SK-N-SH (cell line): Measurements from ENCODE around the gene SNN. TPM values are rescaled to one million over a fixed set of nuclear protein-coding genes. Genes with fewer than 3 reads are reported as not detected.

Experiments used
- CTCF ChIA-PET: fragments of 300-600, 350-600 bp; formaldehyde crosslinking; extraction: SDS; loops from one replicate; lab custom pipeline; 2021; lab: Yijun Ruan, JAX
- POLR2A ChIA-PET: fragments of 350-600 bp; sonication (Branson Sonifier 250); formaldehyde crosslinking; extraction: SDS; loops from one replicate; lab custom pipeline; 2020; ENCODE audit warnings: antibody characterized with exemption, inconsistent platforms; lab: Yijun Ruan, JAX
- DNase-seq: peaks from one replicate; pipeline ENCODE4 v3.0.0; 2012
- H2AFZ ChIP-seq: fragments of 200-600 bp; sonication (generic); 2 replicates; pipeline ENCODE4 v1.8.1; 2016; ENCODE audit warnings: antibody characterized with exemption, mild to moderate bottlenecking, low read depth
- H3F3A ChIP-seq: fragments of 200-600 bp; sonication (generic); replicated peaks from 2 replicates; pipeline ENCODE3; 2016; ENCODE audit warnings: antibody characterized with exemption, mild to moderate bottlenecking; ENCODE audit not compliant: insufficient read depth
- H3K27ac ChIP-seq, 2 experiments: fragments of 200-500 bp in 1 of 2; fragments of 200-600 bp in 1 of 2; sonication (Bioruptor generic) in 1 of 2; sonication (generic), shearing (Covaris generic) in 1 of 2; 2 replicates each; pipeline versions ENCODE4 v1.5.1 to v1.6.1; 2014 to 2016; ENCODE audit warnings: low read depth in 2 of 2, inconsistent platforms in 1 of 2, low read length in 1 of 2, mild to moderate bottlenecking in 1 of 2, mixed read lengths in 1 of 2
- H3K27me3 ChIP-seq: fragments of 200-600 bp; sonication (generic), shearing (Covaris generic); 2 replicates; pipeline ENCODE4 v1.6.1; 2016; ENCODE audit warnings: mixed run types; ENCODE audit not compliant: insufficient read depth
- H3K36me3 ChIP-seq, 2 experiments: fragments of 200-500 bp in 1 of 2; fragments of 200-600 bp in 1 of 2; sonication (Bioruptor generic) in 1 of 2; sonication (generic) in 1 of 2; replicated peaks in 1 of 2; 2 replicates each; pipeline versions ENCODE3 to v1.5.1; 2014 to 2016; ENCODE audit warnings: low read length in 1 of 2, mild to moderate bottlenecking in 1 of 2; ENCODE audit not compliant: insufficient read depth in 2 of 2, control insufficient read depth in 1 of 2
- H3K4me1 ChIP-seq, 2 experiments: fragments of 200-500 bp in 1 of 2; fragments of 200-600 bp in 1 of 2; sonication (Bioruptor generic) in 1 of 2; sonication (generic), shearing (Covaris generic) in 1 of 2; 2 replicates each; pipeline versions ENCODE4 v1.5.1 to v1.6.1; 2014 to 2016; ENCODE audit warnings: low read depth in 1 of 2, low read length in 1 of 2, mixed run types in 1 of 2; ENCODE audit not compliant: insufficient read depth in 2 of 2, control insufficient read depth in 1 of 2
- H3K4me2 ChIP-seq: fragments of 200-600 bp; sonication (generic), shearing (Covaris generic); 2 replicates; pipeline ENCODE4 v1.6.1; 2017; ENCODE audit warnings: mixed run types
- H3K4me3 ChIP-seq, 2 experiments: fragments of 200-500 bp in 1 of 2; fragments of 200-600 bp in 1 of 2; sonication (Bioruptor generic) in 1 of 2; sonication (generic), shearing (Covaris generic) in 1 of 2; 2 replicates each; pipeline versions ENCODE4 v1.5.1 to v1.8.1; 2014 to 2016; ENCODE audit warnings: low read depth in 2 of 2, inconsistent platforms in 1 of 2, low read length in 1 of 2, mild to moderate bottlenecking in 1 of 2, mixed read lengths in 1 of 2, moderate library complexity in 1 of 2
- H3K79me2 ChIP-seq: fragments of 200-600 bp; sonication (generic); 2 replicates; pipeline ENCODE4 v1.8.1; 2017; ENCODE audit warnings: mild to moderate bottlenecking; ENCODE audit not compliant: insufficient read depth
- H3K9ac ChIP-seq: fragments of 200-600 bp; sonication (generic); 2 replicates; pipeline ENCODE4 v1.6.1; 2017; ENCODE audit warnings: mixed run types
- H3K9me2 ChIP-seq: fragments of 200-600 bp; sonication (generic); 2 replicates; pipeline ENCODE4 v1.6.1; 2017; ENCODE audit warnings: mixed run types
- H3K9me3 ChIP-seq: fragments of 200-600 bp; sonication (generic); 2 replicates; pipeline ENCODE4 v1.6.1; 2017; ENCODE audit warnings: mixed run types, mild to moderate bottlenecking, moderate library complexity
- H4K20me1 ChIP-seq: fragments of 200-600 bp; sonication (generic); 2 replicates; pipeline ENCODE4 v1.6.1; 2017; ENCODE audit warnings: mild to moderate bottlenecking, mixed run types; ENCODE audit not compliant: insufficient read depth
- CHD2 ChIP-seq: fragments of 150-350 bp; IDR thresholded peaks from 2 replicates; pipeline ENCODE4 v1.6.1; 2018; ENCODE audit warnings: low read length; ENCODE audit not compliant: partially characterized antibody
- FOSL2 ChIP-seq: IDR thresholded peaks from 2 replicates; pipeline ENCODE4 v1.4.0; 2012; ENCODE audit warnings: low read depth, mild to moderate bottlenecking, moderate library complexity, borderline replicate concordance
- FOXJ3 ChIP-seq: sonication (generic); formaldehyde crosslinking; IDR thresholded peaks from 2 replicates; pipeline ENCODE4 v1.5.1; 2020; ENCODE audit warnings: mild to moderate bottlenecking, missing genetic modification reagents
- FOXM1 ChIP-seq: IDR thresholded peaks from 2 replicates; pipeline ENCODE4 v1.4.0; 2012; ENCODE audit warnings: low read depth, mild to moderate bottlenecking
- GABPA ChIP-seq: IDR thresholded peaks from 2 replicates; pipeline ENCODE4 v1.4.0; 2012; ENCODE audit warnings: low read depth, mild to moderate bottlenecking
- GATA2 ChIP-seq: sonication (generic); formaldehyde crosslinking; IDR thresholded peaks from 2 replicates; pipeline ENCODE4 v1.5.0; 2020; ENCODE audit warnings: mild to moderate bottlenecking, missing genetic modification reagents
- MXI1 ChIP-seq: IDR thresholded peaks from 2 replicates; pipeline ENCODE4 v1.6.1; 2012; ENCODE audit warnings: mild to moderate bottlenecking, low read depth, low read length, improper control_type of control experiment
- NFIC ChIP-seq: IDR thresholded peaks from 2 replicates; pipeline ENCODE4 v1.4.0; 2012; ENCODE audit warnings: borderline replicate concordance
- NRF1 ChIP-seq: IDR thresholded peaks from 2 replicates; pipeline ENCODE4 v1.6.1; 2012; ENCODE audit warnings: low read depth, mild to moderate bottlenecking, low read length
- POLR2AphosphoS5 ChIP-seq: IDR thresholded peaks from 2 replicates; pipeline ENCODE4 v1.6.1; 2012; ENCODE audit warnings: low read depth, low read length
- RAD21 ChIP-seq: IDR thresholded peaks from 2 replicates; pipeline ENCODE4 v1.6.1; 2012; ENCODE audit warnings: mild to moderate bottlenecking, low read length
- RCOR1 ChIP-seq: fragments of 150-350 bp; IDR thresholded peaks from 2 replicates; pipeline ENCODE4 v1.6.1; 2017; ENCODE audit warnings: antibody characterized with exemption, low read length
- TEAD4 ChIP-seq: IDR thresholded peaks from 2 replicates; pipeline ENCODE4 v1.4.0; 2012; ENCODE audit warnings: mild to moderate bottlenecking, borderline replicate concordance; ENCODE audit not compliant: insufficient read depth
- WGBS: methylation state at CpG from one replicate; pipeline ENCODE4 v1.1.6; 2017; ENCODE audit warnings: low lambda C conversion rate; 5-methylcytosine and 5-hydroxymethylcytosine counted together
- polyA plus RNA-seq, 3 experiments: library from polyadenylated mRNA; depleted of rRNA; stranded (reverse); fragments of >200 nt; gene quantifications; 2 replicates each; pipeline ENCODE4 v1.2.3, GENCODE V29; 2012
- TF ChIP-seq, protein P1 (sequence below): IDR thresholded peaks from 2 replicates; pipeline ENCODE4 v1.6.1; 2012; ENCODE audit warnings: mild to moderate bottlenecking, low read depth, low read length, moderate library complexity
- TF ChIP-seq, protein P2 (sequence below): fragments of 200-600 bp; sonication (generic); IDR thresholded peaks from 2 replicates; pipeline ENCODE4 v1.6.1; 2017; ENCODE audit warnings: antibody characterized with exemption, mild to moderate bottlenecking, moderate library complexity
- TF ChIP-seq, protein P3 (sequence below): IDR thresholded peaks from 2 replicates; pipeline ENCODE4 v1.4.0; 2012; ENCODE audit warnings: low read depth, borderline replicate concordance
- TF ChIP-seq, protein P4 (sequence below): fragments of 150-350 bp; IDR thresholded peaks from 2 replicates; pipeline ENCODE4 v1.6.1; 2016; ENCODE audit warnings: mild to moderate bottlenecking, low read depth, low read length

Gene SNN
- polyA plus RNA-seq, 1 of the 3 experiments (the other 2 are of a cell fraction): 15.4 TPM

DNA sequence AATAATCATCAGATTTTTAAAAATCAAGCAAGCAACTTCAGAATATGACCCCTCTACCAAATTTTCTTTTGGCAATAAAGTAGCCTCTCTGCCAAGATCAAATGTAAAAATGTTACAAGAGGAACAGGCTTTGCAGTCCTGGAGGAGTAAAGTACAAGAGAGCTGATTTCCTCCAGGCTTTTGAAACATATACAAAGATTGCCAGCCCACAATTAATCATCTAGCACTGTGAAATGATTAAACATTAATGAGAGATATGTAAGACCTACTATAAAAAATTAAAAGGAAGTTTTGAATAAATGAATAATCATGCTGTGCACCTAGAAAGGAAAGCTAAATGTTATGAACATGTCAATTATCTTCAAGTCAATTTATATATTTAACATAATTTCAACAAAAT lies 48.1 kb downstream of the SNN start:
- H3K4me1 ChIP-seq: peaks cover 0 to 4% of the 10 kb centered on the region in 2 experiments; a peak in 1 of 4 replicates
- H3K9me3 ChIP-seq: no peaks in the 10 kb centered on the region
- H3K27me3 ChIP-seq: no peaks in the 10 kb centered on the region
- H3K9me2 ChIP-seq: no peaks in the 10 kb centered on the region
- peaks cover 30% of the 10 kb centered on the region for H3K79me2 ChIP-seq
- peaks cover 10% of the 10 kb centered on the region for H3F3A ChIP-seq
- H3K27ac ChIP-seq: no peak overlapping the region
- no peak overlapping the region for H3K4me2 ChIP-seq
- H3K36me3 ChIP-seq: peaks cover 22 to 67% of the 10 kb centered on the region in 2 experiments
- no peaks in the 10 kb centered on the region for H4K20me1 ChIP-seq
- H3K9ac ChIP-seq: no peak overlapping the region
- ChIA-PET CTCF (interaction anchor here (1.1 to 7.5 kb wide), 3 partner anchors 8 to 318 kb away, joined by 3 to 103 read pairs (median 29); no protein-coding TSS in a partner anchor), POLR2A (no interaction called here)
- H2AFZ ChIP-seq: no peak overlapping the region
- no peak for DNase-seq
- no peak for TF ChIP-seq CHD2
- TF ChIP-seq NRF1: no peak
- H3K4me3 ChIP-seq: no peak overlapping the region

DNA sequence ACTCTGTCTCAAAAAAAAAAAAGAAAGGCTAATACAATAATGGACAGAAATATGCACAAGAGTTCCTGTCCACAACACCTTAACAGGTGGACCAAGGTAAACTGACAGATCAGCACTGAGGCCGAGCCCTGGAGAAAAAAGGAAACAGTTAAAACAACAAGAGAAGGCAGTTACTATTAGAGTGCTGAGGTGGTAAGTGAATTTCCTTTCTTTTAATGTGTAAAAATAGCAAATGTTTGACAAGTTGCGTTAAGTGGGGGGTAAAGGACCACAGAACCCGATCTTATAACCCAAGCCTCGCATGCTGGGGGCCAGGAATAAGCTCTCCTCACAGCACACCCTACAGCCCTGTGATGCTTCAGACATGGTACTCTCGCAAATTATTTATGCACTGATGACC lies 49.6 kb downstream of the SNN start:
- CTCF ChIA-PET: interaction anchor here (0.8 to 2.2 kb wide), 3 partner anchors 76 to 321 kb away, joined by 3 to 14 read pairs (median 5); no protein-coding TSS in a partner anchor
- peaks cover 26 to 70% of the 10 kb centered on the region in 2 experiments for H3K36me3 ChIP-seq
- DNase-seq: no peak
- no peaks in the 10 kb centered on the region for H4K20me1 ChIP-seq
- H3K9me2 ChIP-seq: no peaks in the 10 kb centered on the region
- H3K4me2 ChIP-seq: no peak overlapping the region
- POLR2A ChIA-PET: no interaction called here
- H3K27me3 ChIP-seq: no peaks in the 10 kb centered on the region
- H2AFZ ChIP-seq: no peak overlapping the region
- peaks cover 0 to 4% of the 10 kb centered on the region in 2 experiments; a peak in 1 of 4 replicates for H3K4me1 ChIP-seq
- peak overlapping the region in 1 of 2 experiments; percentile 34; a peak in 1 of 4 replicates for H3K27ac ChIP-seq
- TF ChIP-seq, protein P1, sequence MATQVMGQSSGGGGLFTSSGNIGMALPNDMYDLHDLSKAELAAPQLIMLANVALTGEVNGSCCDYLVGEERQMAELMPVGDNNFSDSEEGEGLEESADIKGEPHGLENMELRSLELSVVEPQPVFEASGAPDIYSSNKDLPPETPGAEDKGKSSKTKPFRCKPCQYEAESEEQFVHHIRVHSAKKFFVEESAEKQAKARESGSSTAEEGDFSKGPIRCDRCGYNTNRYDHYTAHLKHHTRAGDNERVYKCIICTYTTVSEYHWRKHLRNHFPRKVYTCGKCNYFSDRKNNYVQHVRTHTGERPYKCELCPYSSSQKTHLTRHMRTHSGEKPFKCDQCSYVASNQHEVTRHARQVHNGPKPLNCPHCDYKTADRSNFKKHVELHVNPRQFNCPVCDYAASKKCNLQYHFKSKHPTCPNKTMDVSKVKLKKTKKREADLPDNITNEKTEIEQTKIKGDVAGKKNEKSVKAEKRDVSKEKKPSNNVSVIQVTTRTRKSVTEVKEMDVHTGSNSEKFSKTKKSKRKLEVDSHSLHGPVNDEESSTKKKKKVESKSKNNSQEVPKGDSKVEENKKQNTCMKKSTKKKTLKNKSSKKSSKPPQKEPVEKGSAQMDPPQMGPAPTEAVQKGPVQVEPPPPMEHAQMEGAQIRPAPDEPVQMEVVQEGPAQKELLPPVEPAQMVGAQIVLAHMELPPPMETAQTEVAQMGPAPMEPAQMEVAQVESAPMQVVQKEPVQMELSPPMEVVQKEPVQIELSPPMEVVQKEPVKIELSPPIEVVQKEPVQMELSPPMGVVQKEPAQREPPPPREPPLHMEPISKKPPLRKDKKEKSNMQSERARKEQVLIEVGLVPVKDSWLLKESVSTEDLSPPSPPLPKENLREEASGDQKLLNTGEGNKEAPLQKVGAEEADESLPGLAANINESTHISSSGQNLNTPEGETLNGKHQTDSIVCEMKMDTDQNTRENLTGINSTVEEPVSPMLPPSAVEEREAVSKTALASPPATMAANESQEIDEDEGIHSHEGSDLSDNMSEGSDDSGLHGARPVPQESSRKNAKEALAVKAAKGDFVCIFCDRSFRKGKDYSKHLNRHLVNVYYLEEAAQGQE: no peak
- TF ChIP-seq, protein P2, sequence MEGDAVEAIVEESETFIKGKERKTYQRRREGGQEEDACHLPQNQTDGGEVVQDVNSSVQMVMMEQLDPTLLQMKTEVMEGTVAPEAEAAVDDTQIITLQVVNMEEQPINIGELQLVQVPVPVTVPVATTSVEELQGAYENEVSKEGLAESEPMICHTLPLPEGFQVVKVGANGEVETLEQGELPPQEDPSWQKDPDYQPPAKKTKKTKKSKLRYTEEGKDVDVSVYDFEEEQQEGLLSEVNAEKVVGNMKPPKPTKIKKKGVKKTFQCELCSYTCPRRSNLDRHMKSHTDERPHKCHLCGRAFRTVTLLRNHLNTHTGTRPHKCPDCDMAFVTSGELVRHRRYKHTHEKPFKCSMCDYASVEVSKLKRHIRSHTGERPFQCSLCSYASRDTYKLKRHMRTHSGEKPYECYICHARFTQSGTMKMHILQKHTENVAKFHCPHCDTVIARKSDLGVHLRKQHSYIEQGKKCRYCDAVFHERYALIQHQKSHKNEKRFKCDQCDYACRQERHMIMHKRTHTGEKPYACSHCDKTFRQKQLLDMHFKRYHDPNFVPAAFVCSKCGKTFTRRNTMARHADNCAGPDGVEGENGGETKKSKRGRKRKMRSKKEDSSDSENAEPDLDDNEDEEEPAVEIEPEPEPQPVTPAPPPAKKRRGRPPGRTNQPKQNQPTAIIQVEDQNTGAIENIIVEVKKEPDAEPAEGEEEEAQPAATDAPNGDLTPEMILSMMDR: no peak
- TF ChIP-seq, protein P3, sequence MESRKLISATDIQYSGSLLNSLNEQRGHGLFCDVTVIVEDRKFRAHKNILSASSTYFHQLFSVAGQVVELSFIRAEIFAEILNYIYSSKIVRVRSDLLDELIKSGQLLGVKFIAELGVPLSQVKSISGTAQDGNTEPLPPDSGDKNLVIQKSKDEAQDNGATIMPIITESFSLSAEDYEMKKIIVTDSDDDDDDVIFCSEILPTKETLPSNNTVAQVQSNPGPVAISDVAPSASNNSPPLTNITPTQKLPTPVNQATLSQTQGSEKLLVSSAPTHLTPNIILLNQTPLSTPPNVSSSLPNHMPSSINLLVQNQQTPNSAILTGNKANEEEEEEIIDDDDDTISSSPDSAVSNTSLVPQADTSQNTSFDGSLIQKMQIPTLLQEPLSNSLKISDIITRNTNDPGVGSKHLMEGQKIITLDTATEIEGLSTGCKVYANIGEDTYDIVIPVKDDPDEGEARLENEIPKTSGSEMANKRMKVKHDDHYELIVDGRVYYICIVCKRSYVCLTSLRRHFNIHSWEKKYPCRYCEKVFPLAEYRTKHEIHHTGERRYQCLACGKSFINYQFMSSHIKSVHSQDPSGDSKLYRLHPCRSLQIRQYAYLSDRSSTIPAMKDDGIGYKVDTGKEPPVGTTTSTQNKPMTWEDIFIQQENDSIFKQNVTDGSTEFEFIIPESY: no peak
- TF ChIP-seq MXI1: no peak
- no peak for TF ChIP-seq FOXM1
- no peak for TF ChIP-seq GABPA
- TF ChIP-seq NFIC: no peak
- no peak for TF ChIP-seq RCOR1
- no peak for TF ChIP-seq TEAD4
- TF ChIP-seq POLR2AphosphoS5: no peak
- TF ChIP-seq, protein P4, sequence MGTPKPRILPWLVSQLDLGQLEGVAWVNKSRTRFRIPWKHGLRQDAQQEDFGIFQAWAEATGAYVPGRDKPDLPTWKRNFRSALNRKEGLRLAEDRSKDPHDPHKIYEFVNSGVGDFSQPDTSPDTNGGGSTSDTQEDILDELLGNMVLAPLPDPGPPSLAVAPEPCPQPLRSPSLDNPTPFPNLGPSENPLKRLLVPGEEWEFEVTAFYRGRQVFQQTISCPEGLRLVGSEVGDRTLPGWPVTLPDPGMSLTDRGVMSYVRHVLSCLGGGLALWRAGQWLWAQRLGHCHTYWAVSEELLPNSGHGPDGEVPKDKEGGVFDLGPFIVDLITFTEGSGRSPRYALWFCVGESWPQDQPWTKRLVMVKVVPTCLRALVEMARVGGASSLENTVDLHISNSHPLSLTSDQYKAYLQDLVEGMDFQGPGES: no peak
- TF ChIP-seq RAD21: no peak
- no peak for TF ChIP-seq FOXJ3 (CRISPR knock-in tag)
- no peak for TF ChIP-seq FOSL2
- no peak for TF ChIP-seq GATA2 (CRISPR knock-in tag)
- peaks cover 10% of the 10 kb centered on the region for H3F3A ChIP-seq
- H3K79me2 ChIP-seq: peaks cover 16% of the 10 kb centered on the region
- no peak overlapping the region for H3K4me3 ChIP-seq
- WGBS: 88% methylated on average over 5 of the region's 5 CpGs
- H3K9me3 ChIP-seq: no peaks in the 10 kb centered on the region
- H3K9ac ChIP-seq: no peak overlapping the region
